Activated CD8-positive, alpha-beta memory T cell treated with anti-CD3 and anti-CD28 coated beads for 1 hour (primary cell): ENCODE data around the gene FSD1L.
A peak's percentile ranks its signal among the peaks of the same experiment; 100 is the strongest.

Source experiments
- DNase-seq, 2 donors: peaks; one replicate each; pipeline ENCODE4 v3.0.0-alpha.2; 2020; ENCODE audit warnings: low read depth in 1 of 2; ENCODE audit errors: extremely low read depth in 1 of 2

FSD1L gene

DNA sequence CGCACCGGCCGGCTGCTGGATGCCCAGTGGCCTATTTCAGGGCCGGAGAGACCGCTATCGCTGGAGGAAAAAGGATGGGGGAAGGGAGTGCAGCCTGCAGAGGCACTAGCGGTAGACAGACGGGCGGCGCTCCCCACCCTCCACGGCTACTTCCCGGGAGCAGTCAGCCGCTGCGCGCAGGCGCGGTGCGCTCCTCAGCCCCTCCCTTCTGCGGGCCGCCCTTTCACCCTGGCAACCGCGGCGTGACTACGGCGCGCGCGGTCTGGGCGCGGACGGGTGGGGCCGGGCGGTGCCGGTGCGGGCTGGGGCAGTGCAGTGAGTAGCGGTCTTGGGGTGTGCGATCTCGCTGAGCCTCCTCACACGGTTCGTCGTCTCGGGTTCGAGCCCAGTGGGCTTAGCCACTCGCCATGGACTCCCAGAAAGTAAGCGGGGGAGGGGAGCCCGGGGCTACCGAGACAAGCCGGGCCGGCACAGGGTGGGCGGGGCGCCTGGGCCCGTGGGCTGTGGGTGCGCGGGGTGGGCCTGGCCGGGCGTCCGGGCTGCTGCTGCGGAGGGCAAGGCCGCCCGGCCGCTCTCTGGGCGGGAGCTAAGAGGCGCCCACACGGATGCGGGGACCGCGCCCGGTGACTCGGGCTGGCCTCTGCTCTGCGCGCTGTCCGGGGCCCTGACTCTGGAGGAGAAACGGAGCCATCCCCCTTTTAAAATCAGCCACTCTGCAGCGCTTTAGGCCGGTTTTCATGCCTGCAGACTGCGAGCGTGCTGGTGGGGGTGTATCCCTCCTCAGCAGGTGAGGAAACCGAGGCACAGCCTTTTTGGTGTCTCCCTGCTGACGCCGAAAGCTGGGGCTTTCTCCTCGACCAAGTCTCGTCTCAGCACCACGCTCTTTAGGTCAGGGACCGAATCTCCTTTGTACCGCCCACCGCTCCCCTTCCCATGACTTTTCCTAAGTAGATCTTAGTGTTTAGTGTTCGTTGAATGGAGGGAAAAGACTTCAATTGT is at the start of gene FSD1L:
FSD1L (plus strand) TSS at position 221 of the 999 bp plus-strand sequence; CDS start at position 408, 187 bp downstream.
- DNase-seq: peak; percentile 27 to 66

DNA sequence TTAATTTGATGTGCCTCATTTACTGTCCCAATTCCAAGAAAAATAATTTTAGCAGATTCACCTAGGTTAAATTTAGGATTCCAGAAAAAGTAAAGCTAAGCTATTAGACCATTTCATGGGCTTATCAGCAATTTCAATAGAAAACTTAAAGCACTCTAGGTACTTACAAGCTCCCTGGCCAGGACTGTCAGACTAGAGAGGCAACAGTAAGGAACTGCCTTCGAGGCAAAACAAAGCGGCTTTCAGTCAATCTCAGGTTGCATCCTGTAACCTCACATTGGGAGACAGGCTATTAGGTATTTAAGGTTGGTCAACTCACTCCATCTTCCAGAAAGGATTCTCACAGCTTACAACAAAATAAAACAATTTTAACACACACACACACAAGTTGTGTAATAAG is 48.7 kb upstream of the FSD1L start:
- no peak for DNase-seq

DNA sequence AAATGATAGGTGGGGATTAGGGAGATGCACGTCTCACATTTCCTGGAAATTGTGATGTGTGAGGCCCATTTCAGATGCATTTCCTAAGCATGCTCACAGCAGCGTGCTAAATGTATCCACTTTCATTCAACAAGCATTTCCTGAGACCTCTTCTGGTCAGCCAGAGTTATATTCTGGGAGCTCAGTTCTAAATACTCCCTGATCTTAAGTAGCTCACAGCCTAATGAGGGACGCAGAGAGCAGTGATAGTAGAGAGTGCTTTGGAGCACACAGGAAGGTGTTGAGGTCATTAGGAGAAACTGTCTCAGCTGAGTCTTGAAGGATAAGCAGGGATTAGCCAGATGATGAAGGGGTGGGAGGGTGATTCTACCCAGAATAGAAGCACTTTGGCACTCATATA is 46.2 kb upstream of the FSD1L start:
- no peak for DNase-seq

DNA sequence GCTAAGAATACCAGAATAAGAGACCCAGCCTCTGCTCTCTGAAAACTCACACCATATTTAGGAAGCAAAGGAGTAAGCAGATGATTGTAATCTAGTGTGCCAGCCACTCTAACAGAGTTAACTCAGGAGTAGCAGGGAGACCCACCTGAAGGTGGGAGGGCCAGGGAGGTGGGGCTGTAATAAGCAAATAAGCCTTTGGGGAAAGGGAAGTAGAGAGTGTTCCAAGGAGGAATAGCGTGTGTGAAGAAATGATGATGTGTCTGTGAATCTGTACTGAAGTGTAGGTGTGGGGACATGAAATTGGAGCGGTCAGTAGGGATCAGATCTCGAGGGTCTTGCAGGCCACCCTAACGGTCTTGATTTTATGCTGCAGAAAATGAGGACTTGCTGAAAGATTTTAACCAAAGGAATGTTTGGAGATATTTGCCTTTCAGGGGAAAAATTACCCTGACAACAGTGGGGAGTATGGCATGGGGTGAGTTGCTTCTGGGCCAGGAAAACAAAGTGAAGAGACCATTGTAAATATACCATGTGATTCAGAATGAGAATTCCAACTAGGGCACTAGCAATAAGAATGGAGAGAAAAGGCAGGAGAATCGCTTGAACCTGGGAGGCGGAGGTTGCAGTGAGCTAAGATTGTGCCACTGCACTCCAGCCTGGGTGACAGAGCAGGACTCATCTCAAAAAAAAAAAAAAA is 44.1 kb upstream of the FSD1L start:
- DNase-seq: no peak

DNA sequence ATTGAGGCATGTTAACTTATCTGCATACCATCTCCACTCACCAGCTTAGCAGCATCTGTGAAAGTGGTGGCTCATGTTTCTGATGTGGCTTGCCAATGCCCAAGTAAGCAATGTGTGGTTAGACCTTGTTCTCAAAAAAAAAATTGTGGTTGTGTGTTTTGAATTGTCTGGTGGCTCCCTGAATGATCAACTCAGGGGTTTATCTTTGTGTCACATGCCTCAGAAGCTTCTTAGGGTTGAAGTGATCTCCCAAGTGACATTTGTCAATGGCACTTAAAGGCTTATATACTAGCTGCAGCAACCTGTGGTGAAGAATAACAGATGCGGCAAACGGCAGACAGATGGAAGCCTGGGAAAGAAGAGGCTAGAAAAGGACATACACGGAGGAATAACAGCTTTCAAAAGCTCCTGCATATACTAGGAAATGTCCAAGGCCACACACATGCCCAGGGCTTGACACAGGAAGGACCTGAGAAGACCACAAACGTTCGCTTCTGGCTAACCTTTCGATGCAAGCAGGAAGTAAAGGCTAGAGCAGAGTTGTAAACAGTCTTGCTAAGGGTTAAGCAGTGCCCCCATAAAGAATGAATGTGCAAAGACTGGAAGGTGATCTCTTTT is 42.2 kb upstream of the FSD1L start:
- peak; percentile 16 to 25 for DNase-seq

DNA sequence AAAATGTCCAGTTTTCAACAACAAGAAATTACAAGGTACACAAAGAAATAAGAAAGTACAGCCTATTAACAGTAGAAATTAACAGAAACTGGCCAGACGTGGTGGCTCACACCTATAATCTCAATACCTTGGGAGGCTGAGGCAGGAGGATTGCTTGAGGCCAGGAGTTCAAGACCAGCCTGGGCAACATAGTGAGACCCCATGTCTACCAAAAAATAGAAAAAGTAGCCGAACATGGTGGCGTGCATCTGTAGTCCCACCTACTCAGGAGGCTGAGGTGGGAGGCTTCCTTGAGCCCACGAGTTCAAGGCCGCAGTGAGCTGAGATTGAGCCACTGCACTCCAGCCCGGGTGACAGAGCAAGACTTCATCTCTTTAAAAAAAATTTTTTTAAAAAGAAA is 41.5 kb upstream of the FSD1L start:
- DNase-seq: no peak

DNA sequence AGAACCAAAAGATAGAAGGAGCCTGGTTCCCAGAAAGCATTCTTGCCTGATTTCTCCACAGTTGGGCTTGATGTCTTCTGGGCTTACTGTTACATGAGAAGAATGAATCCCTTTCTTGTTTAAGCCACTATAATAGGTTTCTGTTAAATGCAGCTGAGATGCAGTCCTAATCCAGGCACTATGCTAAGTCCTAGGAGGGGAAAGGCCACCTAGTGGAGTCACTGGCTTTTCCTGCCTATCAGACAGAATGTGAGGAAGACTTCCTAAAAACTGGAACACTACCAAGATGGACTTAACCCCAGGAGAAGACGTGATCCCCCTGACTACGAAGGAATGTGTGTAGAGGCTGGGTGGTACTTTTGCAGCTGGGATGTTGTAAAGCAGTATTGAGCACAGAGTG is 34.3 kb upstream of the FSD1L start:
- no peak for DNase-seq

DNA sequence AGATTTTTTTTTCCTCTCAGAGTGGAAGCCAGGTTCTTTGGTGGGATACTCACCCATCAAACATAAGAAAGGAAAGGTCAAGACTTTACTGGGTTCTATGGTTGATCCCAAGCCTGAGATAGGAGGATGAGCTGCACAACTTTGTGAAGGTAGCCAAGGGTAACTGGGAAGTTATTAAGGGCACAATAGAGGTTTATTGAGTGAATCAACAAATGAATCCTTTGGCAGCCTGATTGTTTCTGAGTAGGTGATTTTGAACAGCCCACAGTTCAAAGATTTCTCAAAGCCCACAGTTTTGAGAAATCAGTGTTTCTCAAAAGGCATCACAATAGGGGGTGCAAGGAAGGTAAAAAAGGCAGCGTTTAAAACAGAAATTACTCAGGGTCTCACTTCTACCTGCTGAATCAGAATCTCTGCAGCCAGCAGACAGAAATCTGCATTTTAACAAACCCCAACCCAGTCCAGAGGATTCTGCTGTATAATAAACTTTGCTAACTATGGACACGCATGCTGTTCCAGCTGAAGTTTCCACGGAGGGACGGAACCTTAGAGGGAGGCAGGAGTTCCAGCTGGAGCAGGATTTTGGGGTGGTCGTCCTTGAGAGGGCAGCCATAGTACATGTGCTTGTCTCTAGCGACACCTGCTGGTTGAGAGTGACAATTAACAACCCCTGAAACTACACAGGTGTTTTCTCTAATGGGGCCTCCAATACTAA is 32.7 kb upstream of the FSD1L start:
- DNase-seq: peak; percentile 22 to 38

DNA sequence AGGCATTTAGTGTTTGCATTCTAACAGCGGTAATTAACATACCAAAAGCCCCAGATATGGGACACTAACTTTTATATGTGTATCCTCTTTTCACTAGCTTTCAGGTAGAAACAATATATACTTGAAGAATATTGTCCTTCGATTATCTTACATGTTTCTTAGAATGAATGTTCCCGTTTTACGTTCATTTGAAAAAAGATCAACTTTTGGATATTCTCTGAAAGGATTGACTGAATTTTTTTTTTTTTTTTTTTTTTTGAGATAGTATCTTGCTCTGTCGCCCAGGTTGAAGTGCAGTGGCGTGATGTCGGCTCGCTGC is 32.2 kb upstream of the FSD1L start:
- DNase-seq: no peak

DNA sequence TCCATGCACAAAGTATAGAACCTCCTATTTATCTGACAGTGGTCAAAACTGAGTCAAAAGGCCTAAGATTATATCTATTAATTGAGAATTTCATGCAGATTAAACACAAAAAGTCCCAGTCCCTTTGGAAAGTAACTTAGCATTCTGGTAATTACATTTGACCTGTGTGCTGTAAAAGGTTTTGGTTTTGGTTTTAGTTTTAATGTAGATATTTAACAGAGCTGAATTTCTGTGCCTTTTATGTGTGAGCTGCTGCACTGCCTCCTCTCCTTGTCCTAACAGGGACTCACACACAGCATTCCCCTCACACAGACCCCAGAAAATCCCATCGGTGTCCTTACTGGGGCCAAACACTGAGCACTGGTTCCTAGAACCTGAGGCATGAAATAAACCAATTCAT is 31.0 kb upstream of the FSD1L start:
- DNase-seq: no peak

DNA sequence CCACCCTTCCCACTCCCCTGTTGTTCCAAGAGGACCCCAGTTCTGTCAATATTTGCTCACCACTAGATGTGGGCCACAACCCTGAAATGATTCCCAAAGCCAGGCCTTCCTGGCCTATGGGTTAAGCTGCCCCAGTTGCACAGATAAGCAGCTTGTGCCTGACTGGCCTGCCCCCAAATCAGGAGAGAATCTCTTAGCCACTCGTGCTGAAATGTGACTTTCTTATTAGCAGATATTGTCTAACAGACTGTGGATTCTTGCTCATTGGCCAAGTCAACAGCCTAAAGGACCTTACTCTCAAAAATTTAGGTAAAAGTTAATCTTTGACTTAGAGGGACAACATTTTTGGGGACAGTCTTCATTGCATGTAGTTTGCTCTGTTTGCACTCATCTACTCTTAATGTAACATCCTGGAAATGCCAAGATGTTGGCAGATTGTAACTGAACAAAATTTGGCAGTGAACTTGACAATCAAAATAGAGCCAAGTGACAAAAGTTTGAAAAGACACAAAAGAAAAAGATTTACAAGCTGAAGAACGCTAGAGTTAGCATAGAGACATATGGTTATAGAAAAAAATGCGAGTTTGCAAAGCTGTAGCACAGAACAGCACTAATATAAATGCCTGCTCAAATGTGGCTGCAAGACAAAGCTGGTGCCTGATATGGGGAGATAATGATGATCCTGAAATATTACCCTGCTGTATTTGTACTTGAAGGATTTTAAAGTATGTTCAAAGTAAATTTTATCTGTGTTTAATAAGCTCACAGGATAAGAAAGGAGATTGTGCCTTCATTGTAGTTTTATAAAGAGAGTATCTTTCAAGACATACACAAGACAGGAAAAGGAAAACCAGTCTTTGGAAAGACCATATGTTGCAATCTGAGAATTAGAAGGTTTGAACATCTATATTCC is 29.0 kb upstream of the FSD1L start:
- no peak for DNase-seq

DNA sequence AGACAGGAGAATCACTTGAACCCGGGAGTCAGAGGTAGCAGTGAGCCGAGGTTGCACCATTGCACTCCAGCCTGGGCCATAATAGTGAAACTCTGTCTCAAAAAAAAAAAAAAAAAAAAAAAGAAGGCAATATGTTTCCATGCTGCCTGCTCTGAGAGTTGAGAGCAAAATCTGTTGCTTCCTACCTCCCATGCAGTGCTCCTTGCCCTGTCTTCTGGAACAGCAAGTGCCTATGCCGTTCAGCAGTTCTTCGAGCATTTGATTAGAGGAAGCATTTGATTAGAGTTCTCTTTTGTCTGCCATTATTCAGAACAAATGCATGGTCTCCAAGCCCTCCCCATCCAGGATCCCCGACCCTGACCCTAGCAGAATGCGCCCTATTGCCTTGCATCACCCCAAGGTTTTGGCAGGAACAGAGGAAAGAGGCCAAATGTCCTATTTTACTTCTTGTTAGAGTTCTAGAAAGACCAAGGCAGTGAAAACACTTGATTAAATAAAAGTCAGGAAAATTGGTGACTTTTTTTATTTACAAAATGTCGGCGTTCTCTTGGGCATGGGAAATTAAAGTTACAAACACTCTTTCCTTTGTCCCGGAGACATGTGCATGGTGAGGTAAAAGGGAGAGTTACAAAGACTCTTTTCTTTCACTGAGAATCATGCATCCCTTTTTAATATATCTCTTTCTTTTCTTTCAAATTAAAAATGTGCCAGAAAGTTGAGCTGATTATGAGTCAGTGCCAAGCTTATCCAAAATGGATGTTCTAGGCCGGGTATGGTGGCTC is 27.8 kb upstream of the FSD1L start:
- no peak for DNase-seq

DNA sequence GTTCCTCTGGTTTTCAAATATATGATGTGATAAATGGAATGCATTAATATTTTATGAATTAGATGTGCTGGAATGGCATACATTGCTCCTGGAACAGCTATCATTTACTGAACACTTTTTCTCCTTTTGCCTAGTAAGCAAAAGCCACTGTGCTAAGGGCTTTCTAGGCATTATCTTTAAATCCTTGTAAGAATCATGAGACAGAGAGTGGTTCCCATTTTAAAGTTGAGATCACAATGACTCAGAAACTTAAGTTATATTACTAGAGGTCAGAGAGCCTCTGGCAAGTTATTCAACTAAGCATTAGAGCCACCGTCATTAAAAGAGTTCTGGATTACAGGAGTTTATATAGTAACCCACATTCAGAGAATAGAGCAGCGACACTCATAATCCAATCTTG is 26.7 kb upstream of the FSD1L start:
- no peak for DNase-seq

DNA sequence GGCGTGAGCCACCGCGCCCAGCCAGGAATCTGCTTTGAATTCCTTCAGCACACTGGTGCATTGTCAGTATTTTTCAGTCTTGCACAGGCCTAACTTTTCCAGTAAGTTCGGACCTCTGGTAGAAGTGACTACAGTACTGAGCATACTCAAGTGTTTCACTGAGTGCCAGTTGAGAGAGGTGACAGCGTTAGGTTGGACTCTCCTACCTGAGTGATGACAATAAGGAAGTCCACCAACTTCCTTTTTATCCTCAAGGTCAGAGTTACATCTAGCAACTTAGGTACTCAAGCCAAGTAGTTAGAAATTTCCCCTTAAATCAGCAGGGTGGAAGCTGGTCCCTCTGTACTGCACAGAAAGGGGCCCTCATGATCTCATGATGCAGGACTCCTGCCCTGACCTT is 26.0 kb upstream of the FSD1L start:
- no peak for DNase-seq

DNA sequence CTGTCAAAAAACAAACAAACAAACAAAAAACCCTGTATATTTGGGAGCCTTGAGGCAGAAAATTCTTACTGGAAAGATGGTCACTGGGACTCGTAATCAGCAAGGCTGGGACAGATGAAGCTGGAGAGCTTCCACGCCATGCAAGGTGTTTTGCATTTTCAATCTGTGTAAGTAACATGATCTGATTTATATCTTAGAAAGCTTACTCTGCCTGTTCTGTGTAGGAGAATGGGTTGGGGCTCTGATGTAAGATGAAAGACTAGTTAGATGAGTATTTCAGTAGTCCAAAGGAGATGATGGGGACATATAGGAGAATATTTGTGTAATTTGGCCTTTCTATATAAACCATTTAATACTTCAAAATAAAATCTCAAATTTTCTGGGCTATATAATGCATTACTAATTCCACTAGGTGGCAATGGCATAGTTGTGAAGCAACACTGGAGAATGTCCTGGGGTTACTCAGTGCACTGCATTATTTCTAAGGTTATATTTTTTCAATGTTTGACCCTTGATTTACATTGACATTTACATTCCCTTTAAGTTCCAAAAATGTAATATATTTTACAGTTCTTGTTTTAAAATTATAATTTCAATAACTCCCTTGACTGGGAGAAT is 21.9 kb upstream of the FSD1L start:
- no peak for DNase-seq

DNA sequence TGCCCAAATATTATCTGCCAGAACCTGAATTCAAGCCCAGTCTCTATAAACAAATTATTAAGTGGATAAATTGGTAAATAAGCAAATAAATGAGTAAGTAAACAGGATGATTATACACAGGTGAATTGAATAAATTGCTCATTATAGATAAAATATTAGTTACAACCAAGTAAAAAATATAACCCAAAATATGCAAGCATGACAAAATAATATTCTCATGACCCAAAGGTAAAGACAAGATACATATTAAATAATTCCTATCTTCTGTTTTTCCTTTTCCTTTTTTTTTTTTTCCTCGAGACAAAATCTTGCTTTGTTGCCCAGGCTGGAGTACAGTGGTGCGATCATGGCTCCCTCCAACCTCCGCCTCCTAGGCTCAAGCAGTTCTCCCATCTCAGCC is 21.2 kb upstream of the FSD1L start:
- no peak for DNase-seq

DNA sequence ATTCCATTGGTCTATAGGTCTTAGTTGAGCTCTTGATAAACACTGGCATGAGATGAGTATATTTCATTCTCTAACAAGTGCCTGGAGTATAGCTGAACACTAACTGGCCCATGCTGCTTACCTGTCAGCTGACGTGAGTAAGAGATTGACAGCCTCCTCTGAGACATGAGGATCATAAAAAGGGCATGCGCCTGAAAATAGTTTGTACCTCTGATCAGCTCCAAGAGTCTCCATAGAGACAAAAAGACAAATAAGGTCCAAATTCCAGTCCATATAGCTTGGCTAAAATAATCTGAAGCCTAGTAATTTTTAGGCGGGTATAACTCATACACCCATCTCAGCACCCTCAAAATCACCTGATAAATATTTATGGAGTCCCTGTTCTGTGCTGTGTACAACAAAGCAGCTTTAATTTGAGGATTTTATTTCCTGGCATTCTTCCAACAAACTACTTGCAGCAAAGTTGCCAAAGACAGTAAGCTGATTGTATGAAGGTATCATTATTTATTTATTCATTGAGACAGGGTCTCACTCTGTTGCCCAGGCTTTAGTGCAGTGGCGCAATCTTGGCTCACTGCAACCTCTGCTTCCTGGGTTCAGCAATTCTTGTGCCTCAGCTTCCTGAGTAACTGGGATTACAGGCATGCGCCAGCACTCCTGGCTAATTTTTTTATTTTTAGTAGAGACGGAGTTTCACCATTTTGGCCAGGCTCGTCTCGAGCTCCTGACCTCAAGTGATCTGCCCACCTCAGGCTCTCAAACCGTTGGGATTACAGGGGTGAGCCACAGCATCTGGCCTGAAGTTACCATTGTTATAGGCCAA is 16.2 kb upstream of the FSD1L start:
- DNase-seq: no peak

DNA sequence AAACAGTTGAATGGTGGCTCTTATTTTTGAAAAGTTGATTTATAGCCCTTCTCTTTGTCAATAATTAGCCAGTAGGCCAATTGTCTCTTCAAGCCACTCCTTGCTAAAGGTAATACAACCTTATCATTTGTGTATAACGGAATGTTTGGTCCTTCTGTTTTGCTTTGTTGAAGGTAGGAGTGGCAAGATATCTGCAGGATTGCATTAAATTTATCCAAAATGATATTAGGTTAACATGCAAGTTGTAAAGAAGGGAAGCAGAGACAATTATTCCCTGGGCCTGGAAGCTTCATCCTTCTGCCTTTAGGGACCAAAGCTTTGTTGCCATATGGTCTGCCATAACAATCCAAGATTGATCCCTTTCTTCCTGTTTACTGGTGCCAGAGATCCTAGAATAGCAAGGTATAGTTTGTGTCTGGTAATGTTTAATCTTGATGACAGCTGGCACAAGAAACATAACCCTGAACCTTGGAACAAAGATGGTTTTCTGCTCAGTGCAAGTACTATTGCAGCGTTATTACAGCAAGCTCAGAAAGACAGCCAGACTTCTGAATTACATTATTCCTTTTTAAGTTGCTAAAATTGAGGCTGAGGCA is 15.5 kb upstream of the FSD1L start:
- no peak for DNase-seq
